Keratinocyte (primary cell): ENCODE data around the gene RASL11A. TPM values are rescaled to one million over a fixed set of nuclear protein-coding genes. Genes with fewer than 3 reads are reported as not detected.

ENCODE experiments used
- DNase-seq: peaks from one replicate; pipeline ENCODE4 v3.0.0-alpha.2; 2011; ENCODE audit warnings: low read depth, missing footprints, low spot score
- FAIRE-seq: peaks from 2 replicates; lab custom pipeline; 2011; peaks lifted over from hg19 to GRCh38; lab: Jason Lieb, UNC
- H2AFZ ChIP-seq: 2 replicates; pipeline ENCODE4 v1.6.0; 2012; ENCODE audit warnings: low read length, control low read depth, inconsistent platforms; ENCODE audit not compliant: control insufficient read depth
- H3K27ac ChIP-seq: 2 replicates; pipeline ENCODE4 v1.5.1; 2011; ENCODE audit warnings: low read length; ENCODE audit not compliant: control insufficient read depth, insufficient read depth
- H3K27me3 ChIP-seq: 3 replicates; pipeline ENCODE4 v1.6.0; 2011; ENCODE audit warnings: low read length; ENCODE audit not compliant: control insufficient read depth, insufficient read depth; ENCODE audit errors: extremely low read depth
- H3K36me3 ChIP-seq, 2 experiments: 2 replicates in 1 of 2; 3 replicates in 1 of 2; pipeline ENCODE4 v1.5.1; 2011; ENCODE audit warnings: low read length in 2 of 2, mild to moderate bottlenecking in 1 of 2; ENCODE audit not compliant: control insufficient read depth in 2 of 2, insufficient read depth in 2 of 2; ENCODE audit errors: extremely low read depth in 1 of 2
- H3K4me1 ChIP-seq: 3 replicates; pipeline ENCODE4 v1.5.1; 2011; ENCODE audit warnings: low read length; ENCODE audit not compliant: control insufficient read depth, insufficient read depth; ENCODE audit errors: extremely low read depth
- H3K4me2 ChIP-seq: 3 replicates; pipeline ENCODE4 v1.6.0; 2011; ENCODE audit warnings: low read depth, low read length; ENCODE audit not compliant: control insufficient read depth, insufficient read depth; ENCODE audit errors: extremely low read depth
- H3K4me3 ChIP-seq, 3 experiments: fragments of 200-600 bp in 1 of 3; sonication (generic) in 1 of 3; 2 replicates in 2 of 3; 3 replicates in 1 of 3; pipeline ENCODE4 v1.5.1; 2011 to 2016; ENCODE audit warnings: low read length in 3 of 3, mild to moderate bottlenecking in 3 of 3, control low read depth in 2 of 3, inconsistent platforms in 1 of 3, low read depth in 1 of 3, mixed read lengths in 1 of 3, mixed run types in 1 of 3, moderate library complexity in 1 of 3; ENCODE audit not compliant: control insufficient read depth in 2 of 3, insufficient read depth in 2 of 3; ENCODE audit errors: extremely low read depth in 1 of 3
- H3K79me2 ChIP-seq: 2 replicates; pipeline ENCODE4 v1.6.0; 2012; ENCODE audit warnings: low read length; ENCODE audit not compliant: control insufficient read depth, insufficient read depth
- H3K9ac ChIP-seq: 3 replicates; pipeline ENCODE4 v1.6.0; 2011; ENCODE audit warnings: low read length; ENCODE audit not compliant: control insufficient read depth, insufficient read depth; ENCODE audit errors: extremely low read depth
- H3K9me1 ChIP-seq: 3 replicates; pipeline ENCODE4 v1.6.0; 2011; ENCODE audit warnings: low read length; ENCODE audit not compliant: control insufficient read depth, insufficient read depth; ENCODE audit errors: extremely low read depth
- H3K9me3 ChIP-seq: 2 replicates; pipeline ENCODE4 v1.5.1; 2012; ENCODE audit warnings: low read depth, low read length; ENCODE audit not compliant: control insufficient read depth
- H4K20me1 ChIP-seq: 3 replicates; pipeline ENCODE4 v1.6.0; 2011; ENCODE audit warnings: low read length; ENCODE audit not compliant: control insufficient read depth, insufficient read depth; ENCODE audit errors: extremely low read depth
- CTCF ChIP-seq, 3 experiments: IDR thresholded peaks in 1 of 3; conservative IDR thresholded peaks in 1 of 3; optimal IDR thresholded peaks in 1 of 3; 2 replicates in 2 of 3; 3 replicates in 1 of 3; pipeline versions ENCODE3 to v1.5.1; 2011; ENCODE audit warnings: low read length in 3 of 3, mild to moderate bottlenecking in 3 of 3, moderate library complexity in 2 of 3, control low read depth in 1 of 3, inconsistent platforms in 1 of 3; ENCODE audit not compliant: insufficient read depth in 2 of 3; ENCODE audit errors: extremely low read depth in 1 of 3
- EZH2 ChIP-seq: IDR thresholded peaks from one replicate; pipeline ENCODE4 v1.6.1; 2012; ENCODE audit warnings: inconsistent platforms, mild to moderate bottlenecking, low read length, moderate library complexity
- dilution Hi-C: fragments of 300-500 bp; cut with MboI; formaldehyde crosslinking; loops from one replicate; pipeline ENCODE4 v1.7.0; 2020; ENCODE audit warnings: low sequenced_read_pairs; ENCODE audit not compliant: extremely low pct_ligation_motif_present
- polyA plus RNA-seq, 5 experiments: library from polyadenylated mRNA; depleted of rRNA in 3 of 5; stranded (reverse) in 3 of 5; stranded (forward) in 1 of 5; unstranded in 1 of 5; fragments of >200 nt; gene quantifications; 1 replicate in 1 of 5; 2 replicates in 3 of 5; 3 replicates in 1 of 5; pipeline versions ENCODE4 v1.2.1 to v1.2.3, GENCODE V29; 2011 to 2012; ENCODE audit warnings: missing spikeins in 2 of 5, low read depth in 1 of 5, low replicate concordance in 1 of 5

RASL11A gene
- polyA plus RNA-seq, 1 donor (not counting 4 experiments of a cell fraction or from before 2014, with no cell fraction given) = 1.5 TPM

- Histone ChIP-seq H3K4me1 (peaks cover 36% of the 10 kb centered on the region), H4K20me1 (peaks cover 17% of the 10 kb centered on the region), H3K36me3 (peaks cover 23 to 59% of the 10 kb centered on the region in 2 experiments), H3K4me3 (no peak overlapping the region), H3K27ac (no peak overlapping the region), H3K79me2 (peaks cover 47% of the 10 kb centered on the region), H3K27me3 (no peaks in the 10 kb centered on the region), H2AFZ (no peak overlapping the region), H3K9me3 (no peaks in the 10 kb centered on the region), H3K9ac (no peak overlapping the region), H3K4me2 (no peak overlapping the region), H3K9me1 (peaks cover 10% of the 10 kb centered on the region)
- TF ChIP-seq CTCF (optimal IDR thresholded peaks at IDR 0.05 in 1 of 3, IDR thresholded peaks at IDR 0.05 in 1 of 3, conservative IDR thresholded peaks at IDR 0.05 in 1 of 3; ENCODE audit: extremely low read depth in 1 of 3, insufficient read depth in 2 of 3, low read length in 3 of 3) (no peak), EZH2 (no peak)
- no peak for FAIRE-seq
- dilution Hi-C loops = no loop called here
- no peak for DNase-seq
Measured at GRCh38 chr13:27257233-27257568, 13.4 kb upstream of the RASL11A start.

DNA sequence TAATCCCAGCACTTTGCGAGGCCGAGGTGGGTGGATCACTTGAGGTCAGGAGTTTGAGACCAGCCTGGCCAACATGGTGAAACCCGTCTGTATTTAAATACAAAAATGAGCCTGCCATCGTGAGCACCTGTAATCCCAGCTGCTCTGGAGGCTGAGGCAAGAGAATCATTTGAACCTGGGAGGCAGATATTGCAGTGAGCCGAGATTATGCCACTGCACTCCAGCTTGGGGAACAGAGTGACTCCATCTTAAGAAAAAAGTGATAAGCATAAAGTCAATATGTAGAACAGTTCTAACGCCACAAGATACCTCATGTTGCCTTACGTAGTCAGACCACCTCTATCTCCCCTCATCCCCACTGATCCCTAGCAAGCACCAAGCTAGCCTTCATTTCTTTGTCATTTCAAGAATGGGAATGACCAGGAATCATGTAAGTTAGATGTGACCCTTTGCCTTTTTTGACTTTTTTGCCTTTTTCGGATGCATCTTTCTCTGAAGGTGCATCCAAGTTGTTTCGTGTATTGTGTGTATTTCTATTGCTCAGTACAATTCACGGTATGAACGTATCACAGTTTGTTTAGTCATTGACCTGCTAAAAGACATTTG lies 12.9 kb upstream of the RASL11A start:
- TF ChIP-seq CTCF (optimal IDR thresholded peaks at IDR 0.05 in 1 of 3, IDR thresholded peaks at IDR 0.05 in 1 of 3, conservative IDR thresholded peaks at IDR 0.05 in 1 of 3; ENCODE audit: extremely low read depth in 1 of 3, insufficient read depth in 2 of 3, low read length in 3 of 3) (no peak), EZH2 (no peak)
- Histone ChIP-seq H4K20me1 (peaks cover 17% of the 10 kb centered on the region), H3K4me1 (peaks cover 35% of the 10 kb centered on the region), H3K27ac (no peak overlapping the region), H3K79me2 (peaks cover 41% of the 10 kb centered on the region), H2AFZ (no peak overlapping the region), H3K9ac (no peak overlapping the region), H3K9me1 (peaks cover 10% of the 10 kb centered on the region), H3K27me3 (no peaks in the 10 kb centered on the region), H3K4me3 (no peak overlapping the region), H3K36me3 (peaks cover 23 to 54% of the 10 kb centered on the region in 2 experiments), H3K9me3 (no peaks in the 10 kb centered on the region), H3K4me2 (no peak overlapping the region)
- dilution Hi-C loops = no loop called here
- FAIRE-seq = no peak
- no peak for DNase-seq
